ENCODE measurements around the gene MCTP1.

MCTP1 gene

GRCh38 chr5:95068289-95068910 lies 216.5 kb downstream of the MCTP1 start:
- TF ChIP-seq SNAI2 (CRISPR knock-in tag; IDR thresholded peaks at IDR 0.05) (no peak), ZNF8 (CRISPR knock-in tag; IDR thresholded peaks at IDR 0.05) (no peak), CSRNP3 (CRISPR knock-in tag; IDR thresholded peaks at IDR 0.05) (no peak), ESRRG (CRISPR knock-in tag; IDR thresholded peaks at IDR 0.05) (no peak), OSR1 (CRISPR knock-in tag; IDR thresholded peaks at IDR 0.05) (no peak), CREB5 (CRISPR knock-in tag; IDR thresholded peaks at IDR 0.05; ENCODE audit: low read depth) (no peak)

GRCh38 chr5:95066048-95066447 lies 218.8 kb downstream of the MCTP1 start:
- ATAC-seq, result no peak
- TF ChIP-seq ESRRG (CRISPR knock-in tag; IDR thresholded peaks at IDR 0.05), result no peak
- TF ChIP-seq PPARA (CRISPR knock-in tag; IDR thresholded peaks at IDR 0.05; ENCODE audit: borderline replicate concordance), result no peak
- TF ChIP-seq ZNF70 (CRISPR knock-in tag; IDR thresholded peaks at IDR 0.05), result no peak
- no peak for TF ChIP-seq SNAI2 (CRISPR knock-in tag; IDR thresholded peaks at IDR 0.05)
- no peak for TF ChIP-seq CREB5 (CRISPR knock-in tag; IDR thresholded peaks at IDR 0.05; ENCODE audit: low read depth)
- TF ChIP-seq ZFP30 (CRISPR knock-in tag; IDR thresholded peaks at IDR 0.05), result no peak
- TF ChIP-seq ARNTL (CRISPR knock-in tag; IDR thresholded peaks at IDR 0.05; ENCODE audit: borderline replicate concordance, low read depth), result no peak
- no peak for TF ChIP-seq ISL1 (CRISPR knock-in tag; IDR thresholded peaks at IDR 0.05)
- TF ChIP-seq TCF4 (CRISPR knock-in tag; IDR thresholded peaks at IDR 0.05; ENCODE audit: borderline replicate concordance), result no peak
- no peak for TF ChIP-seq POU6F1 (CRISPR knock-in tag; IDR thresholded peaks at IDR 0.05; ENCODE audit: borderline replicate concordance, low read depth)
- TF ChIP-seq TSHZ2 (CRISPR knock-in tag; IDR thresholded peaks at IDR 0.05), result no peak
- no peak for TF ChIP-seq ZC3H10 (CRISPR knock-in tag; IDR thresholded peaks at IDR 0.05)
- no peak for TF ChIP-seq RARB (CRISPR knock-in tag; IDR thresholded peaks at IDR 0.05)
- TF ChIP-seq OSR1 (CRISPR knock-in tag; IDR thresholded peaks at IDR 0.05), result no peak
- TF ChIP-seq PATZ1 (CRISPR knock-in tag; IDR thresholded peaks at IDR 0.05; ENCODE audit: borderline replicate concordance), result no peak

More at GRCh38 chr5:95068289-95068910, 216.5 kb downstream of the MCTP1 start:
- ATAC-seq, result peak; percentile 51

DNA sequence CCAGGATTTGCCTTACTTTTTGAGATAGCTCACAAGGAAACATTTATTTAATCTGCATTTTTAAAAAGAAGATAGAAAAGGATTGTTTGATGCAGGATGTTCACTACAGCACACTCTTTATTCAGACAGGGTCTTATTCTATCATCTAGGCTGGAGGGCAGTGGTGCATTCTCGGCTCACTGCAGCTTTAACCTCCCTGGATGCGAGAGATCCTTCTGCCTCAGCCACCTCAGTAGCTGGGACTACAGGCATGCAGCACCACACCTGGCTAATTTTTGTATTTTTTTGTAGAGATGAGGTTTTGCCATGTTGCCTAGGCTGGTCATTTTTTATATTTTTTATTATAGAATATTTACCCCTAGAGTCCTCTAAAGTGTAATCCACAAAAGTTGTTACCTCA lies 221.4 kb downstream of the MCTP1 start:
- TF ChIP-seq OSR1 (CRISPR knock-in tag; IDR thresholded peaks at IDR 0.05), result no peak
- no peak for TF ChIP-seq CSDC2 (CRISPR knock-in tag; IDR thresholded peaks at IDR 0.05)
- no peak for TF ChIP-seq ZNF565 (CRISPR knock-in tag; conservative IDR thresholded peaks at IDR 0.05; ENCODE audit: low read depth)
- no peak for TF ChIP-seq ZFP30 (CRISPR knock-in tag; IDR thresholded peaks at IDR 0.05)
- no peak for TF ChIP-seq BACH2 (CRISPR knock-in tag; IDR thresholded peaks at IDR 0.05; ENCODE audit: borderline replicate concordance)
- no peak for TF ChIP-seq TCF4 (CRISPR knock-in tag; IDR thresholded peaks at IDR 0.05; ENCODE audit: borderline replicate concordance)
- no peak for TF ChIP-seq SNAI2 (CRISPR knock-in tag; IDR thresholded peaks at IDR 0.05)
- no peak for TF ChIP-seq PATZ1 (CRISPR knock-in tag; IDR thresholded peaks at IDR 0.05; ENCODE audit: borderline replicate concordance)
- no peak for TF ChIP-seq RARB (CRISPR knock-in tag; IDR thresholded peaks at IDR 0.05)
- no peak for TF ChIP-seq GLIS3 (CRISPR knock-in tag; IDR thresholded peaks at IDR 0.05)
- ATAC-seq, result no peak

Data from SK-N-SH treated with all-trans-retinoic acid at 6 μM for 48 hours (cell line).